C1 segment of cervical spinal cord (tissue), 14 donors: ENCODE measurements around the gene CTSF.
"Not testable (repeated sequence)": the region's sequence is repeated elsewhere in the genome, so short reads cannot be mapped to it uniquely, and the experiment has no call there.

Experiments used
- DNase-seq, 14 donors: peaks; one replicate each; lab custom pipeline; 2025; lab: John Stamatoyannopoulos, UW

CTSF gene

DNA sequence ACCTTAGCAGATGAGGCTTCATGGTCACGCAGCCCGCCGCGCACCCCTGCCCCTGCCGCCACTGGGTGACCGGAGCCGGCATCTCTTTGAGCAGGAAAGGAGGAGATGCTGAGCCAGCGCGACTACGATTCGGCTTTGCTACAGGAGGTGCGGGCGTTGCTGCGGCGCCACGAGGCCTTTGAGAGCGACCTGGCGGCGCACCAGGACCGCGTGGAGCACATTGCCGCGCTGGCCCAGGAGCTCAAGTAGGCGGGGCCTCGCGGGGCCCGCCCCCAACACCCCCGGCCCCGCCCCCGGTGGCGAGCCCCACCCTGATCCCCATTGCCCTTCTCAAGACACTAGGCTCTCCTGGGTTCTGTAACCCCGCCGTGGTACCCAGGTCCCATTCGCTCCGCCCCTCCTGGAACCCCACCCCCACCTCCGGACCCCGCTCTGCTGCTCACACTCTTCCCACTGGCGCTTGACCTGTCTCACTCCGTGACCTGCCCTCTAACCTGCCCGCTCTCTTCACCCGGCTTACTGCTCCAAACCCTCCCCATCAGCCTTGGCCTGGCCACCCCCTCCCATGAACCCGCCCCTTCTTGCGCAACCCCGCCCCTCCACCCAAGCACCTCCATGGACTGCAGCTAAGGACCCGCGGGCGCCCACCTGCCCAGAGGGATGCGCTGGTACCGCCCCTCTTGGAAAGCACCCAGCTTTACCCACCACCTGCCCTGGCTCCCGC is 9.1 kb downstream of the CTSF start:
- DNase-seq: no peak

DNA sequence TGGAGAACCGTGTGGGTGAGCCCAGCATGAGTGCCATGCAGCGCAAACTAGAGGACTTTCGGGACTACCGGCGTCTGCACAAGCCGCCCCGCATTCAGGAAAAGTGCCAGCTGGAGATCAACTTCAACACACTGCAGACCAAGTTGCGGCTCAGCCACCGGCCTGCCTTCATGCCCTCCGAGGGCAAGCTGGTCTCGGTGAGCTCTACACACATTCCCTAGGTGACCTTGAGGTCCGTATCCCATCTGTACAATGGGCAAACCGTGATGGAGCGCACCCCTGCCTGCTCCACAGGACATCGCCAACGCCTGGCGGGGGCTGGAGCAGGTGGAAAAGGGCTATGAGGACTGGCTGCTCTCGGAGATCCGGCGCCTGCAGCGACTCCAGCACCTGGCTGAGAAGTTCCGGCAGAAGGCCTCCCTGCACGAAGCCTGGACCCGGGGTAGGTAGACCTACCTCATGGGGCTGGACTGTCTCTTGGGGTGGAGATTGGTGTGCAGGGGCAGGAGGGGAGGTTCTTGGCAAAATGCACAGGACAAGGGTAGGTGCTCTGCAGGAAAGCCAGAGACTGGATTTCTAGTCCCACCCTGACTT is 10.6 kb downstream of the CTSF start:
- DNase-seq: no peak

GRCh38 chr11:66556086-66556485 is 12.3 kb downstream of the CTSF start:
- no peak for DNase-seq

- no peak for DNase-seq
These were observed 13.0 kb downstream of the CTSF start for GRCh38 chr11:66555416-66555815.

- DNase-seq: no peak
These were observed 13.8 kb downstream of the CTSF start for GRCh38 chr11:66554602-66555001.

DNA sequence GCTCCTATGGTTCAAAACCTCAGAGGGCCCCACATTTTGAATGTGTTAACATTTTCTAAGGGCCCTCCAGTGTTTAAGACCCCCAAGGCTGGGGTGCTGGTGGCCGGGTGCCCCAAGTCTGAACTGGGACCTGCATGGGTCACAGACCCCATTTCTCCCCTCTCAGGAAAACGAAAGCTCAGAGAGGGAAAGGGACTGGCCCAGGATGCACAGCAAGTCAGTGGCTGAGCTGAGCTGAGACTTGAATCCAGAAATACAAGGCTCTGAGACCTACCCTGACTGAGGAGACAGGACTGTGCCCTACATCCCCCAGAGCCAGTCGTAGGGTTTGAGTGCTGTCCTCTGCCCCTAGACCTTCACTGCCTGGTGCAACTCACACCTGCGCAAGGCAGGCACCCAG is 17.5 kb downstream of the CTSF start:
- no peak for DNase-seq

DNA sequence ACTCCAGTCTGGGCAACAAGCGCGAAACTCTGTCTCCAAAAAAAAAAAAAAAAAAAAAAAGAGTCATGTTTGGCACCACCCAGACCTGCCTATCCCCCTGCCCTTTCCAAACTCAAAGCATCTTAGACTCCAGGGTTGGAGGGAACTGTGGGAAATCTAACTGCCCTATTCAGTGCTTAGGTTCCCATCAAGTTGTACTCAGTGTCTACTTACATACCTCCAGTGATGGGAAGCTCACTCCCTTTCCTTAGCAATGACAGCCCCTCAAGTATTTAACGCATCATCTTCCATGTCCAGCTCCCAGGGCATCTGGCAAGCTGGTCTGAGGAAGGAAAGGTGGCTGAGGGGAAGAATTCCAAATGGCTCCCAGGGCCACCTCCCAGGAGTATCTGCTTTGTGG is 18.7 kb downstream of the CTSF start:
- no peak for DNase-seq

DNA sequence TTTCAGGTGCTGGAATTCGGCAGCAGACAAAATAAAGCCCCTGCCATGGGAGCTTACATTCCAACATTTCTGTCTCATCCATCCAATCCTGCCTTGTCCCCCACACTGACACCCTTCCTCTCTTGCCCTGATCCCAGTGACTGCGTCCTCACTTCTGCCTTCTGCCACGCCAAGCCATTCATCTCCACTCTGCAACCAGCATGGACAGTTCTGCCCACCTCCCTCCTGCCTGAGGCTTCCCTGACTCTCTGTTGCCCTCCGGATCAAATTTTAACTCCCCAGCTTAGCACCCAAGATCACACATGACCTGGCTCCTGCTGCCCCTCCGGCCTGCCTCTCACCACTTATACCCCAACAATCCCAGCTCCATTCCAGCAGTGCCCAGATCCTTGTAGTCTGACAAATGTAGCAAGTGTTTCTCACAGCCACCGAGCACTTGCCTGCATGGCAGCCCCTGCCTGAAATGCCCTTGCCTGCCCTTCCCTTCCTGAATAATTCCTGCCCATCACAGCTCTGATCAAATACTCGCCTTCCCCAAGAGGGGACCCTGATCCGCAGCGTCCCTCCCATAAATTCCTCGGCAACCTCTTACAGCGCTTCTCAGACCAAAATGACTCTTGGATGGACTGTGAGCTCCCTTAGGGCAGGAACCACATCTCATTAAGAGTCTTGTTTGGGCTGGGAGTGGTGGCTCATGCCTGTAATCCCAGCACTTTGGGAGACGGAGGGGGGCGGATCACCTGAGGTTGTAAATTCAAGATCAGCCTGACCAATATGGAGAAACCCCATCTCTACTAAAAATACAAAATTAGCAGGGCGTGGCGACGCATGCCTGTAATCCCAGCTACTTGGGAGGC is 19.4 kb downstream of the CTSF start:
- no peak for DNase-seq

DNA sequence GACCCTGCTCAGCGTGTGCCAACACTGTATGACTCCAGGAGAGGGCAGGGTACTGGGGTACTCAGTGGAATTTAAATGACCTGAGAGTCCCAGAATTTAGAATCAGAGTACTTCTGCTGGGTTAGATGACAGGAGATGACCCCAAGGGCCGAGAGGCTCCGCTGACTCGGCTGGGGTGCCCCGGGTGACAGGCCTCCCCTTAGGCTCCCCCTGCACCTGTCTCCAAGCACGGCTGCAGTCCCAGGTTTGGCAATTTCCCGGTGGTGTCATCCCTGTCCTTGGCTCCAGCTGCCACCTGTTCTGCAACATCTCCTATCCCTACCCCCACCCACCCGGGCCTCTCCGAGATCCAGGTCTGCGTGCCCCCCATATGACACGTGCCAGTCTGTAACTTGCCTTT is 20.4 kb downstream of the CTSF start:
- no peak for DNase-seq

GRCh38 chr11:66547662-66548009 is 20.8 kb downstream of the CTSF start:
- DNase-seq: no peak

GRCh38 chr11:66546966-66547661 is 21.3 kb downstream of the CTSF start:
- DNase-seq: no peak

GRCh38 chr11:66546368-66546965 is 21.9 kb downstream of the CTSF start, which contains the start of gene ACTN3:
TSS of gene ACTN3 (plus strand) at chr11:66546903. CDS start at chr11:66546938, 35 bp downstream.
- DNase-seq: peak in 1 of 14 donors; percentile 73

- peak; percentile 43 to 93 (median 90) for DNase-seq
These were observed 22.6 kb downstream of the CTSF start, which contains the start of gene ZDHHC24 for GRCh38 chr11:66545701-66546367. TSS of gene ZDHHC24 (minus strand) at chr11:66546048. CDS start at chr11:66546003, 45 bp downstream.

DNA sequence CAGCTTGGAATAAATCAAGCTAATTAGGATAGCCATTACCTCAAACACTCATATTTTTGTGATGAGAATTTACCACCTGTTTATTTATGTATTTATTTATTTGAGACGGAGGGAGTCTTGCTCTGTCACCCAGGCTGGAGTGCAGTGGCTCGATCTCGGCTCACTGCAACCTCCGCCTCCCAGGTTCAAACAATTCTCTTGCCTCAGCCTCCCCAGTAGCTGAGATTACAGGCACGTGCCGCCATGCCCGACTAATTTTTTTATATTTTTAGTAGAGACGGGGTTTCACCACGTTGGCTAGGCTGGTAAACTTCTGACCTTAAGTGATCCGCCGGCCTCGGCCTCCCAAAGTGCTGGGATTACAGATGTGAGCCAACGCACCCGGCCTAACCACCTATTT is 23.5 kb downstream of the CTSF start:
- DNase-seq: not testable (repeated sequence)

DNA sequence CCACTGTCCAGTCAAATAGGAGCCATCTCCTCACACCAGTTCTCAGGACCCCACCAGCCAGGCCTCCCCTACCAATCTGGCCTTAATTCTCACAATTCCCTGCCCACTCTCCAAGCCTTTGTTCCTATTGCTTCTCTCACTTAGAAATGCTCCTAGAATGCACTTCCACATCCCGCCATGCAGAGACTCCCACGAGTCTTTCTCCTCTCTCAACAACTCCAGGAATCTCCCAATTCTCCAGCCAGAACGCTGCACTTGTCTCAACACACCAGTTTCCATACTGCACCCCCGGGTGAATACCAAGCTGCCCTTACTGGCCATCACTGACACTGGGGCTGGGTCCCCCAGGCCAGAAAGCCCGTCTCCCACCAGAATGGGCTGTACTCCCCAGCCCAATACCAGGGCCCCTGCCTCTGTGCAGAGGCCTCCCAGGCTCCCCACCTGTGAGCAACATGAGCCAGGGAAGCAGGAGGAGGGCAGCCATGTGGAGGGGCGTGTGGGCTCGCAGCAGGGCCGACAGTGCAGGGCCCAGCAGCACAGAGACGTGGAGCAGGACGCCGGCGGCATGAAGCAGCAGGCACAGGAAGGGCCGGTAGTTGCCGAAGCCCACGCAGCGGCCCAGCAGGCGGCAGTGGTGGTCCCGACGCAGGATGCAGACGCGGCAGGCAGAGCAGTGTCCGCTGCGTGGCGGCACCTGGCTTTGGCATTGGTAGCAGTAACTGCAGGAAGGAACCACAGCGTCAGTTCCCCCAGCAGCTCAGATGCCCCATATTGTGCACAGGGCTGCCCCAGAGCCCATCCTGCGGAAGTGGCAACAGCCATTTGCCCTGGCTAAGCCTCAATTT is 24.9 kb downstream of the CTSF start:
- DNase-seq: peak in 1 of 14 donors; percentile 22

DNA sequence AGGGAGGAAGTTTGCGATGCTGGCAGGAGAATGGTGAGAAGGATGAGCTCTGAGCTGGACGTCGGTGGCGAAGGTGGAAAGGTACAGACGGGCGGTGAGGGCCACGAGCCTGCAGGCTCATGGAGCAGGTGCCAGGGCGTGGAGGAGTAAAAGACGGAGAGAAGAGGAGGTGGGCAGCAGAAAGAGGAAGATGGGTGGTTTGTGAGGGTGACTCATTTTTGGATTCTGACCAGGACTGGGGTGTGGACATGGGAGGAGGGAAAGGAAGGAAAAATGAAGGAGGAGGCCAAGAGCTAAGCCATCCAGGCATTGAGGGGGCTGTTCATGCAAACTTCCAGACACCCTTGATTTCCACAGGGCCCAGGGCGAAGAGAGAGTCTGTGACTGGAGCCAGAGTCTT is 26.0 kb downstream of the CTSF start:
- no peak for DNase-seq

- peak in 1 of 14 donors; percentile 31 for DNase-seq
These were observed 26.5 kb downstream of the CTSF start for GRCh38 chr11:66541892-66542291.

DNA sequence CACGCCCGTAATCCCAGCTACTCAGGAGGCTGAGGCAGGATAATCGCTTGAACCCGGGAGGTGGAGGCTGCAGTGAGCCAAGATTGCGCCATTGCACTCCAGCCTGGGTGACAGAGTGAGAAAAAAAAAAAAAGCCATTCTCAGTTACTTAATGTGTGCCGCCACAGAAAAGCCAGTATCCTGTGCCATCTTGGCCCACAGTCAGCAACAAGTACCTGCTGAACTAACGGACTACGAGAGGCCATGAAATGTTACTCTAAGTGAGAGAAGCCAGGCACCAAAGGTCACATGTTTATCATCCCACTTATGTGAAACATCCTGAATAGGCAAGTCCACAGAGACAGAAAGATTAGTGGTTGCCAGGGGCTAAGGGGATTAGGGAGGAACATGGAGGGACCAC is 27.8 kb downstream of the CTSF start:
- not testable (repeated sequence) for DNase-seq

- DNase-seq: no peak
These were observed 28.6 kb downstream of the CTSF start for GRCh38 chr11:66539870-66540213.
